Activated T-helper 2 cell treated with anti-CD3 and anti-CD28 coated beads, Interferon-gamma antibody, Interleukin-2, Interleukin-4, amounts not matched to agents 10 μg/mL and 5 μg/mL and 100 μg/mL, durations not matched to agents 14 hours and 24 hours and 36 hours (primary cell): ENCODE results near the gene EYS. TPM values are rescaled to one million over a fixed set of nuclear protein-coding genes. Genes with fewer than 3 reads are reported as not detected.

ENCODE experiments used
- DNase-seq: peaks from one replicate; pipeline ENCODE4 v3.0.0; 2021; ENCODE audit warnings: low spot score
- H3K27ac Mint-ChIP-seq: one replicate; pipeline ENCODE4 v1.8.0; 2021; ENCODE audit warnings: mixed read lengths
- H3K27me3 Mint-ChIP-seq: one replicate; pipeline ENCODE4 v1.8.0; 2021; ENCODE audit warnings: low read depth, mixed read lengths
- H3K36me3 Mint-ChIP-seq: one replicate; pipeline ENCODE4 v1.8.0; 2021; ENCODE audit warnings: low read depth, mixed read lengths
- H3K4me1 Mint-ChIP-seq: one replicate; pipeline ENCODE4 v1.8.0; 2021; ENCODE audit warnings: low read depth, mixed read lengths
- H3K4me3 Mint-ChIP-seq: one replicate; pipeline ENCODE4 v1.8.0; 2021; ENCODE audit warnings: low read depth, mild to moderate bottlenecking, moderate library complexity, mixed read lengths
- H3K9me3 Mint-ChIP-seq: one replicate; pipeline ENCODE4 v1.8.0; 2021; ENCODE audit warnings: mixed read lengths
- intact Hi-C: fragments of 100-400 bp; cut with micrococcal nuclease; formaldehyde crosslinking; loops from one replicate; pipeline ENCODE4 v1.15.1; 2023
- total RNA-seq: library from RNA; stranded (reverse); gene quantifications from 2 replicates; pipeline ENCODE4 v1.2.3, GENCODE V29; 2022

EYS gene
- total RNA-seq, 1 donor from 2014 or later = not detected

DNA sequence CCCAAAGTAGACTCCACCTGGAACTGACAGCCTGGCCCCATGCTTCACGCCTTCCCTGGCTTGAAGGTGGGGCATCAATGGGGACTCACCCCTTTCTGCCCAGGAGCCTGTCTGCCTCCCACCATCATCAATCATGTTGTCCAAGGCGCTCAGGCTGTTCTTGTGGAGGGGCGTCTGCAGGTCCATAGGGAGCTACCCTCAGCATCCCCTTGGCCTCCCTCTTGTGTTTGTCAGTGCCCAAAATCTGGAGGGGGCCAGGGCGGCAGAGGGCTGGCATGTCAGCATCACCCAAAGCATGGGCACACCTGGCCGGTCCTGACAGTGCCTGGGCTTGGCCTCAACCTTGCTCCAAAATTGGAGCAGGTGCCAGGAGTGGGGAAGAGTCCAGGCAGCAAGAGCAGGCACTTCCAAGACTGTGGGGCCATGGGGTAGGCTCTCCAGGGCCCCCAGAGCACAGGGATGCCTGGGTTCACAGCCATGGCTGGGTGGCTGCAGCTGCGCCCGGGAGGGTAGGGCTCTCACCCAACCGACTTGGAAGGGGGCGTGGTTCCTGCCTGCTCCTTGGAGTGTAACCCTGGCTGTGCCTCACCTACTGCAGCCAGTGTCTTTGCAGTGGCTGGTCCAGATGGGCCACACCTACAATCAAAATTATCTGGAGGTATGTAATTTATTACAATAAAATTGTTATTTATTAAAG lies 903.4 kb downstream of the EYS start:
- DNase-seq = no peak
- no peak overlapping the region for H3K27ac Mint-ChIP-seq
- H3K36me3 Mint-ChIP-seq = no peaks in the 10 kb centered on the region
- H3K27me3 Mint-ChIP-seq = no peaks in the 10 kb centered on the region
- H3K4me3 Mint-ChIP-seq = no peak overlapping the region
- intact Hi-C loops = no loop called here
- H3K9me3 Mint-ChIP-seq = no peaks in the 10 kb centered on the region
- no peaks in the 10 kb centered on the region for H3K4me1 Mint-ChIP-seq

DNA sequence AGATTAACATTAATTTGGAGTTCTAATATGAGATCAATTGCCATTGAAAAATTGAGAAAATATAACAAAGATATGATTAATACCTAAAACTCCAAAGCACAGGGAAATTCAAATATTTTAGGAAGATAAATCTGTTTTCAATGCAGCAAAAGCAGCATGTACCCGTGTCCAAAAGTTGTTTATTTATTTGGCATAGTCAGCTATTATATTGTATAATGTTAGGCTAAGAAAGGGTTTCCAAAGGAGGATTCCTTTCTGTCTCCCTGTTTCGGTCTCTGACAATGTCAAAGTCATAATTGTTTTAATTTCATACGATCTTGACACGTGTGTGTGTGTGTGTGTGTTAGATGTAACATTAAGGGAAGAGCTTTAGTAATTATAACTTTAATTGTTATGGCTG lies 914.5 kb downstream of the EYS start:
- DNase-seq = no peak
- intact Hi-C loops = no loop called here
- Mint-ChIP-seq H3K27ac (no peak overlapping the region), H3K9me3 (peaks cover 25% of the 10 kb centered on the region), H3K4me3 (no peak overlapping the region), H3K27me3 (no peaks in the 10 kb centered on the region), H3K4me1 (no peaks in the 10 kb centered on the region), H3K36me3 (no peaks in the 10 kb centered on the region)

GRCh38 chr6:64789476-64789875 lies 917.5 kb downstream of the EYS start:
- intact Hi-C loops = no loop called here
- peaks cover 15% of the 10 kb centered on the region for H3K9me3 Mint-ChIP-seq
- no peak overlapping the region for H3K27ac Mint-ChIP-seq
- no peaks in the 10 kb centered on the region for H3K27me3 Mint-ChIP-seq
- no peaks in the 10 kb centered on the region for H3K4me1 Mint-ChIP-seq
- H3K4me3 Mint-ChIP-seq = no peak overlapping the region
- no peaks in the 10 kb centered on the region for H3K36me3 Mint-ChIP-seq
- DNase-seq = no peak

DNA sequence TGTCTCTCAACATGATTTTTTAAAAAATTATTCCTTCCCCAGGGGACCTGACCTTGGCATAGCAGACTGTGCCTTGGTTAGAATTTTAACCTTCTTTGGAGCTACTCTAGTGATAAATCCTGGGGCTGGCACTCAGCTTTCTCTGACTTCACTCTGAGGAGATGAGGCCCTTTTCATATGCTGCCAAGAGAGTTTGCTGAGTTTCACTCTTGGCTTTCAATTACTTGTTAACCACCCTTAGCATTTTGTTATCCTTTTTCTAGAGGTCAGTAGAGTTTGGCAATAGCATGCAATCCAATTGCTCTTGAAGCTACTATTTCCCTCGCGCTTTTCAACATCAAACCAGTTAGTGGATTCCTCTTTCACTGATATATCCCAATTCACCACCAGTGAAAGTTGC lies 920.3 kb downstream of the EYS start:
- DNase-seq = no peak
- no peaks in the 10 kb centered on the region for H3K36me3 Mint-ChIP-seq
- H3K4me1 Mint-ChIP-seq = no peaks in the 10 kb centered on the region
- intact Hi-C loops = no loop called here
- H3K27me3 Mint-ChIP-seq = no peaks in the 10 kb centered on the region
- H3K27ac Mint-ChIP-seq = no peak overlapping the region
- H3K4me3 Mint-ChIP-seq = no peak overlapping the region
- H3K9me3 Mint-ChIP-seq = peaks cover 13% of the 10 kb centered on the region

DNA sequence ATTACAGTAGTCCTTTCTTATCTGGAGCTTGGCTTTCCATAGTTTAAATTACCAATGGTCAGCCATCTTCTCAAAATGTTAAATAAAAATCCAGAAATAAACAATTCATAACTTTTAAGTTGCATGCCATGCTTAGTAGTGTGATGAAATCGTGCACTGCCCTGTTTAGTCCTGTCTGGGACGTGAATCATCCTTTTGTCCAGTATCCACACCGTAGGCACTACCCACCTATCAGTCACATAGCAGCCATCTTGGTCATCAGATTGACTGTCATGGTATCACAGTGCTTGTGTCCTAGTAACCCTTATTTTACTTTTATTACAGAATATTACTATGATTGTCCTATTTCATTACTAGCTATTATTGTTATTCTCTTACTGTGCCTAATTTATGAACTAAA lies 924.1 kb downstream of the EYS start:
- peaks cover 23% of the 10 kb centered on the region for H3K9me3 Mint-ChIP-seq
- no peaks in the 10 kb centered on the region for H3K4me1 Mint-ChIP-seq
- no peaks in the 10 kb centered on the region for H3K27me3 Mint-ChIP-seq
- intact Hi-C loops = no loop called here
- H3K36me3 Mint-ChIP-seq = no peaks in the 10 kb centered on the region
- no peak for DNase-seq
- H3K27ac Mint-ChIP-seq = no peak overlapping the region
- H3K4me3 Mint-ChIP-seq = no peak overlapping the region

- intact Hi-C loops = no loop called here
- no peak overlapping the region for H3K27ac Mint-ChIP-seq
- H3K9me3 Mint-ChIP-seq = peaks cover 36% of the 10 kb centered on the region
- H3K27me3 Mint-ChIP-seq = no peaks in the 10 kb centered on the region
- no peaks in the 10 kb centered on the region for H3K36me3 Mint-ChIP-seq
- no peaks in the 10 kb centered on the region for H3K4me1 Mint-ChIP-seq
- DNase-seq = no peak
- H3K4me3 Mint-ChIP-seq = no peak overlapping the region
Measured at GRCh38 chr6:64777941-64778785, 928.9 kb downstream of the EYS start.

DNA sequence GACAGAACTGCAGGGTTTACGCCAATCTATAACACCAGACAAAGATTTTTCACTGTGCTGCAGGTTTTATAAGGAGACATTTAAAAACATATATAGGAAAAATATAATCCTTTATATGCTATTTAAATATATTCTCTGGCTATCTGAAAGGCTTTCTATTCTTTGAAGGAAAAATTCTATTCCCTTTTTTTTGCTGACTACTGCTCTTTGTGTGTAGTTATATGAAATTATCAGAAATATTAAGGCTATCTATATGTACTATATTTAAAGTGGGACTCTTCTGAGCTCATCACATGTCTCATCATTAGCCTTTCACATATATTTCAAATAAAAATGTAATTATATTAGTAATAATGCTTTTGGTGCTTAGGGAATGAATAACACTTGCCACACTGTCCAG lies 930.7 kb downstream of the EYS start:
- intact Hi-C loops = no loop called here
- no peak overlapping the region for H3K27ac Mint-ChIP-seq

DNA sequence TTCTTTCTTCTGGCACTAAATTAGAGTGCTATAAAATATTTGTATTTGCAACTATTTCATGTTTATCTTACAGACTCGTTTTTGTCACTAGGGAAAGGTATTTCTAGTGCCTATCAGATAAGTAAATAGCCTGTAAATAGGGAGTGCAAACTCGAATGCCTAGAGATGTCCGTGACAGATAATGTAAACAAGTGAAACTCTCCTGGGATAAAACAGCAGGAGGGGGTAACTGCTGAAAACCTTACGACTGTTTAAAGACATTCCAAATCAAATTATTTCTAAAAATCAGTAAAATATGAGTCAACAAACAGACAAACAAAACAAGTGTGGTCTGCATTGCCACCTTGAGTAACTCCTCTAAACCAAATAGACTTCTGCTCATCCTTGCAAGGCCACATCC lies 932.1 kb downstream of the EYS start:
- Mint-ChIP-seq H3K36me3 (no peaks in the 10 kb centered on the region), H3K27ac (no peak overlapping the region), H3K4me3 (no peak overlapping the region), H3K27me3 (no peaks in the 10 kb centered on the region), H3K4me1 (no peaks in the 10 kb centered on the region), H3K9me3 (peaks cover 36% of the 10 kb centered on the region)
- no peak for DNase-seq
- intact Hi-C loops = no loop called here

More for the DNA sequence above, 930.7 kb downstream of the EYS start:
- DNase-seq = no peak
- H3K36me3 Mint-ChIP-seq = no peaks in the 10 kb centered on the region
- H3K4me3 Mint-ChIP-seq = no peak overlapping the region
- no peaks in the 10 kb centered on the region for H3K27me3 Mint-ChIP-seq
- no peaks in the 10 kb centered on the region for H3K4me1 Mint-ChIP-seq
- peaks cover 41% of the 10 kb centered on the region for H3K9me3 Mint-ChIP-seq

GRCh38 chr6:64750910-64751309 lies 956.1 kb downstream of the EYS start:
- DNase-seq = no peak
- intact Hi-C loops = no loop called here
- Mint-ChIP-seq H3K36me3 (no peaks in the 10 kb centered on the region), H3K27me3 (no peaks in the 10 kb centered on the region), H3K4me1 (no peaks in the 10 kb centered on the region), H3K9me3 (peaks cover 23% of the 10 kb centered on the region), H3K4me3 (no peak overlapping the region), H3K27ac (no peak overlapping the region)

DNA sequence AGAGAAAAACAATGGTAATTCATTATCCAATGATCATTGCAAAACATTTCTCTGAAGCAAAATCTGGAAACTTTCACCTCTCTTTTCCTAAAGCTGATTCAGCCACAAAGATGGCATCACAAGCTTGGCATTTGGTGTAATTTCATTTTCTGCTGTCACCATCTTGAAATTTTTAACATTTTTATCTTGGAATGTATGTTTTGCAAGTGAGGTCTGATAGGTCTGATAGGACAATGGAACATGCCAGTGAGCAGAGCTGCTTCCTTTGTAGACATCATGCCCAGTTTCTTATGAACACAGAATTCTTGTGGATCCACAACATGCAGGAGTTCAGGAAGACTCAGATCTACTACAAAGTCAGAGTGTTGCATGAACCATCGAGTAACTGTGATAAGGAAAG lies 969.6 kb downstream of the EYS start:
- Mint-ChIP-seq H3K36me3 (no peaks in the 10 kb centered on the region), H3K27ac (no peak overlapping the region), H3K9me3 (peaks cover 8% of the 10 kb centered on the region), H3K4me3 (no peak overlapping the region), H3K4me1 (no peaks in the 10 kb centered on the region), H3K27me3 (no peaks in the 10 kb centered on the region)
- intact Hi-C loops = no loop called here
- no peak for DNase-seq

DNA sequence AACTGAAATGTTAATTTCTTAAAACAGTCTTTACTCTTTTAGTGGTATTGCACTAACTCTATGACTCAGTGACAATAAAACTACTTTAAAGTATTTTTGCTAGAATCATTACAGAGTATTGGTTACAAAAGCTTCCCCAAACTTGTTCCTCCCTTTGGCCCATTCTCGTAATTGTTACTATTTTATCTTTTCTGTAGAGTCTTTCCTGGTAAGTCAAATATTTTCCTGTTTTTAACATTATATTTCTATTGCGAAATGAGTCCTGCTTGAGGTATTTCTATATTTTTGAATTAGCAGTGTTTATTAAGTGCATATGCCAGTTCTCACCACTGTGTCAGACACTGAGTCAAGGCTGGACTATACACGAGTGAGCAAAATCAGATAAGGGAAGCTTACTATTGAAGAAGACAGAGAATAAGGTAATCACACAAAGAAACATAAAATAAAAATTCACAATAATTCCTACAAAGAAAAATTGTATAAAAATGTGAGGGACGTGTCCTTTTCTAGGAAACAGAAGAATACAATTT lies 970.5 kb downstream of the EYS start:
- Mint-ChIP-seq H3K4me3 (no peak overlapping the region), H3K27me3 (no peaks in the 10 kb centered on the region), H3K36me3 (no peaks in the 10 kb centered on the region), H3K27ac (no peak overlapping the region), H3K9me3 (peaks cover 5% of the 10 kb centered on the region), H3K4me1 (no peaks in the 10 kb centered on the region)
- DNase-seq = no peak
- intact Hi-C loops = no loop called here

DNA sequence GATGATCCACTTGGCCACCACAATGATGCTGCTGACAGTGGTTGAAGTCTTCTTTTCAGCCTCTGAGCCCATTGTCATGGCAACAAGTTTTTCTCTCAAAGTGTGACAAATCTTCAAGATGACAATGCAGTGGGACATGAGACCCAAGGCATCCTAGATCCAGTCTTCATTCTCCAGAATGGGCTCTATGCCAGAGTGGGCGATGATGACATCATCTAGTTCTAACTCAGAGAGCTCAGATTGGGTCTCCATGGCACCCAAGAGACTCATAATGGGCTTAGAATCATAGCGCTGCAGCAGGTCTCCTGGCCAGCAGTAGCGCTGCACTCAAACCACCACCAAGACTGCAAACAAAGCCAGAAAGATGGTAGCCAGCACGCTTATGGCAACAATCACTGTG lies 973.6 kb downstream of the EYS start:
- Mint-ChIP-seq H3K9me3 (peaks cover 13% of the 10 kb centered on the region), H3K27ac (no peak overlapping the region), H3K27me3 (no peaks in the 10 kb centered on the region), H3K4me3 (no peak overlapping the region), H3K36me3 (no peaks in the 10 kb centered on the region), H3K4me1 (no peaks in the 10 kb centered on the region)
- intact Hi-C loops = no loop called here
- no peak for DNase-seq

GRCh38 chr6:64732888-64733287 lies 974.1 kb downstream of the EYS start:
- Mint-ChIP-seq H3K27me3 (no peaks in the 10 kb centered on the region), H3K4me3 (no peak overlapping the region), H3K9me3 (peaks cover 13% of the 10 kb centered on the region), H3K27ac (no peak overlapping the region), H3K4me1 (no peaks in the 10 kb centered on the region), H3K36me3 (no peaks in the 10 kb centered on the region)
- DNase-seq = no peak
- intact Hi-C loops = no loop called here
